SJSA1 (cell line): Measurements from ENCODE around the gene SCAMP4. TPM values are rescaled to one million over a fixed set of nuclear protein-coding genes. Genes with fewer than 3 reads are reported as not detected.

Experiments
- DNase-seq, 2 experiments: peaks; one replicate each; pipeline ENCODE4 v3.0.0-alpha.2; 2015 to 2020; ENCODE audit warnings: low spot score in 2 of 2, low read depth in 1 of 2
- H3K27ac ChIP-seq: fragments of 250-450 bp; sonication (Bioruptor Pico); 2 replicates; pipeline ENCODE4 v1.5.1; 2020; ENCODE audit warnings: mild to moderate bottlenecking, moderate library complexity
- H3K27me3 ChIP-seq: fragments of 250-450 bp; sonication (Bioruptor Pico); replicated peaks from 2 replicates; pipeline ENCODE4 v1.5.1; 2020; ENCODE audit warnings: mild to moderate bottlenecking, moderate library complexity
- H3K36me3 ChIP-seq: fragments of 250-450 bp; sonication (Bioruptor Pico); 2 replicates; pipeline ENCODE4 v1.5.1; 2020; ENCODE audit warnings: mild to moderate bottlenecking
- H3K4me1 ChIP-seq: fragments of 250-450 bp; sonication (Bioruptor Pico); replicated peaks from 2 replicates; pipeline ENCODE4 v1.6.1; 2021; ENCODE audit warnings: mild to moderate bottlenecking
- H3K4me3 ChIP-seq: fragments of 250-450 bp; sonication (Bioruptor Pico); 2 replicates; pipeline ENCODE4 v1.5.1; 2020; ENCODE audit warnings: mild to moderate bottlenecking
- H3K9me3 ChIP-seq: fragments of 250-450 bp; sonication (Bioruptor Pico); replicated peaks from 2 replicates; pipeline ENCODE4 v1.5.1; 2020; ENCODE audit warnings: mild to moderate bottlenecking
- total RNA-seq: library from RNA; depleted of rRNA; stranded (reverse); fragments of >200 nt; shearing (Covaris generic); gene quantifications from 2 replicates; pipeline ENCODE4 v1.2.3, GENCODE V29; 2014

SCAMP4 gene
- total RNA-seq, 1 experiment from 2014 or later, result 47.3 TPM

GRCh38 chr19:1961000-1961883 is 56.0 kb downstream of the SCAMP4 start:
- H3K36me3 ChIP-seq, result 0 out of 2 replicates have a peak, but pooled peaks cover 6% of the 10 kb centered on the region
- DNase-seq, result no peak
- H3K27ac ChIP-seq, result no peak overlapping the region
- no peaks in the 10 kb centered on the region for H3K27me3 ChIP-seq
- H3K9me3 ChIP-seq, result no peaks in the 10 kb centered on the region
- H3K4me3 ChIP-seq, result no peak overlapping the region
- H3K4me1 ChIP-seq, result no peaks in the 10 kb centered on the region

GRCh38 chr19:1962674-1963073 is 57.5 kb downstream of the SCAMP4 start:
- Histone ChIP-seq H3K4me1 (no peaks in the 10 kb centered on the region), H3K36me3 (0 out of 2 replicates have a peak, but pooled peaks cover 6% of the 10 kb centered on the region), H3K4me3 (no peak overlapping the region), H3K9me3 (no peaks in the 10 kb centered on the region), H3K27ac (no peak overlapping the region), H3K27me3 (no peaks in the 10 kb centered on the region)
- no peak for DNase-seq

GRCh38 chr19:1967087-1967608 is 61.9 kb downstream of the SCAMP4 start:
- H3K4me3 ChIP-seq, result no peak overlapping the region
- H3K36me3 ChIP-seq, result peaks cover 19% of the 10 kb centered on the region
- no peaks in the 10 kb centered on the region for H3K27me3 ChIP-seq
- DNase-seq, result no peak
- H3K4me1 ChIP-seq, result no peaks in the 10 kb centered on the region
- no peaks in the 10 kb centered on the region for H3K9me3 ChIP-seq
- no peak overlapping the region for H3K27ac ChIP-seq

GRCh38 chr19:1968279-1969175 is 63.3 kb downstream of the SCAMP4 start:
- Histone ChIP-seq H3K27me3 (no peaks in the 10 kb centered on the region), H3K27ac (no peak overlapping the region), H3K36me3 (peaks cover 16% of the 10 kb centered on the region), H3K4me3 (no peak overlapping the region), H3K4me1 (no peaks in the 10 kb centered on the region), H3K9me3 (no peaks in the 10 kb centered on the region)
- DNase-seq, result no peak

- Histone ChIP-seq H3K27me3 (no peaks in the 10 kb centered on the region), H3K4me3 (no peak overlapping the region), H3K9me3 (no peaks in the 10 kb centered on the region), H3K4me1 (no peaks in the 10 kb centered on the region), H3K36me3 (peaks cover 21% of the 10 kb centered on the region), H3K27ac (no peak overlapping the region)
- DNase-seq, result no peak
Measured at GRCh38 chr19:1969176-1970002, 64.2 kb downstream of the SCAMP4 start.

GRCh38 chr19:1970003-1970805 is 65.0 kb downstream of the SCAMP4 start:
- no peak overlapping the region for H3K4me3 ChIP-seq
- DNase-seq, result no peak

GRCh38 chr19:1970806-1971502 is 65.8 kb downstream of the SCAMP4 start:
- H3K36me3 ChIP-seq, result peaks cover 30% of the 10 kb centered on the region
- no peaks in the 10 kb centered on the region for H3K9me3 ChIP-seq
- H3K27me3 ChIP-seq, result no peaks in the 10 kb centered on the region
- no peaks in the 10 kb centered on the region for H3K4me1 ChIP-seq
- H3K4me3 ChIP-seq, result no peak overlapping the region
- no peak overlapping the region for H3K27ac ChIP-seq
- DNase-seq, result no peak

More at GRCh38 chr19:1970003-1970805, 65.0 kb downstream of the SCAMP4 start:
- no peaks in the 10 kb centered on the region for H3K27me3 ChIP-seq
- peaks cover 25% of the 10 kb centered on the region for H3K36me3 ChIP-seq
- no peaks in the 10 kb centered on the region for H3K4me1 ChIP-seq
- H3K27ac ChIP-seq, result no peak overlapping the region
- no peaks in the 10 kb centered on the region for H3K9me3 ChIP-seq

GRCh38 chr19:1974381-1975161 is 69.4 kb downstream of the SCAMP4 start:
- no peaks in the 10 kb centered on the region for H3K27me3 ChIP-seq
- H3K4me3 ChIP-seq, result no peak overlapping the region
- no peak overlapping the region for H3K27ac ChIP-seq
- H3K4me1 ChIP-seq, result no peaks in the 10 kb centered on the region
- no peaks in the 10 kb centered on the region for H3K9me3 ChIP-seq
- no peak for DNase-seq
- peaks cover 47% of the 10 kb centered on the region for H3K36me3 ChIP-seq

DNA sequence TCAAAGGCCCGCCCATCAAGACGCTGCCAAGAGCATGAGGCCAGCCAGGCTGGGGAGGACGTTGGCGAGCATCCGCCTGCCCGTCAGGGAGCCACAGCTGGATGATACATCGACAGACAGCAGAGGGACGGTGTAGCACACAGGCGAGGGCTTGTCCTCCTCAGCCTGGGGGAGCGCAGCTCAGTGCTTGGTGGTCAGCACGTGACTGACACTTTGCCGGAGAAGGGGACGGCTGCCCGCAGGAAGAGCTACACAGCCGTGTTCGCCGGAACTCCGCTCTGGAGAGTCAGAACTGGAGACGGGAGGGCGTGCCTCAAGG is 69.9 kb downstream of the SCAMP4 start:
- H3K27me3 ChIP-seq, result no peaks in the 10 kb centered on the region
- peaks cover 47% of the 10 kb centered on the region for H3K36me3 ChIP-seq
- no peak overlapping the region for H3K27ac ChIP-seq
- no peak overlapping the region for H3K4me3 ChIP-seq
- no peaks in the 10 kb centered on the region for H3K9me3 ChIP-seq
- no peak for DNase-seq
- no peaks in the 10 kb centered on the region for H3K4me1 ChIP-seq
